LoVo (cell line): ENCODE results near the gene MACROD2.

Experiments
- DNase-seq: peaks from one replicate; pipeline ENCODE4 v3.0.0-alpha.2; 2016; ENCODE audit warnings: low spot score

The MACROD2 gene

DNA sequence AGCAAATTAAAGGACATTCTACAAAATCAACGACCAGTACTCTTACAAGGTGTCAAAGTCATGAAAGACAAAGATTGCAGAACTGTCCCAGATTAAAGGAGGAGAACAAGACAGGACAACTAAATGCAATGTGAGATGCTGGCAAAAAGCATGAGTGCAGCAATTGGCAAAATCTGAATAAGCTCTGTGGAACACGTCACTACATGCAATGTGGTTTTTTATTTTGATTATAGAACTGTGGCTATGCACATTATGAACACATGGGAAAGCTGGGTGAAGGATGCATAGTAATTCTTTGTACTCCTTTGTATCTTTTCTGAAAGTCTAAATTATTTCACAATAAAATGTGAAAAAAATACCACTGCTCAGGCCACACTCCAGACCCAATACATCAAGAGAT lies 2068.6 kb downstream of the MACROD2 start:
- DNase-seq, result no peak

DNA sequence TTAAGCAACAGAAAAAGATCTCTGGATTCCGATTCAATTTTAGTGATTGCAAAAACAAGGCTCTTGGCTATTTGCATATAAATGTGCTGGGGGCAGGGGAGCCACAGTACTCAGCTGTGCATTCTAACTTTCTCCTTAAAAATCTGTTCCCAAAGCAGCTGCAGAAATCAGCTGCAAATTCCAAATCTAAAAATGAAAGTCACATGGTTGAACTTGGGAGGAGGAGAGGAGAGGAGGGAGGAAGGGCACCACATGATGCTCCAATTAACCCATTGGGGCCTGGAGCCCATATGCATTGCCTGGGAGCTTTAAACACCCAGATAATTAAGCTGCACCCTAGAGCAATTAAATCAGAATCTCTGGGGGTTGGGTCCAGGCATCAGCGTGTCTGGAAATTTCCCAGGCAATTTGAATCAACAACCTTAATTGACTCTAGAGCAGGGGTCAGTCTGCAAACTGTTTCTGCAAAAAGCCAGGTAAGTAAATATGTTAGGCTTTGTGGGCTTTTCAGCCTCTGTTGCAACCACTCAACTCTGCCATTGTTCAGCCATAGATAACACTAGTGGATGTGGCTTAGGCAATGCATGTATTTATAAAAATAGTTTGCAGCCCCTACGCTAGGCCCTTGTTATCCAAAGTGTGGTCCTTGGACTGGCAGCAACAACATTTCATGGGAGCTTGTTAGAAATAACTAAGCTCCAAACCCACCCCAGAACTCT lies 2069.8 kb downstream of the MACROD2 start:
- no peak for DNase-seq

DNA sequence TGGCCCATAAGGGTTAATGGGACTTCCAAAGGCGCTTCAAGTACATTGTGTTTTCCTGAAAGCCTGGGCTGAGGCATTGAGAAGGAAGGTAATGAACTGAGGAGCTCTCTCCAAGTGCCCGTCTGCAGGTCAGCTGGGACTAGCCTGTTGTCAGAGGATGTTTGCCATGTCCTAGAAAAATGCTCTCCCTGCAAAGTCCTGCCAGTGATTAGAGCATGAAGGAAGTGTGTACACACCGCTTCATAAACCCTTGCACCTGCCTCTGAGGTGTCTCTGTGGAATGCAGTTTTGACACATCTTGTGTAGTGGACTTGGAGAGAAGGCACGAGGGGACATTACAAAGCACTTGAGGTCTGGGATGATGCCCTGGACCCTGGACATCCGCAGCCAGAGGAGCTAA lies 2071.3 kb downstream of the MACROD2 start:
- DNase-seq, result no peak

- no peak for DNase-seq
Observed at GRCh38 chr20:16069389-16070010, 2074.2 kb downstream of the MACROD2 start.

- no peak for DNase-seq
Observed at GRCh38 chr20:16072220-16072619, 2076.9 kb downstream of the MACROD2 start.

- DNase-seq, result no peak
Observed at GRCh38 chr20:16078172-16078898, 2083.0 kb downstream of the MACROD2 start.

DNA sequence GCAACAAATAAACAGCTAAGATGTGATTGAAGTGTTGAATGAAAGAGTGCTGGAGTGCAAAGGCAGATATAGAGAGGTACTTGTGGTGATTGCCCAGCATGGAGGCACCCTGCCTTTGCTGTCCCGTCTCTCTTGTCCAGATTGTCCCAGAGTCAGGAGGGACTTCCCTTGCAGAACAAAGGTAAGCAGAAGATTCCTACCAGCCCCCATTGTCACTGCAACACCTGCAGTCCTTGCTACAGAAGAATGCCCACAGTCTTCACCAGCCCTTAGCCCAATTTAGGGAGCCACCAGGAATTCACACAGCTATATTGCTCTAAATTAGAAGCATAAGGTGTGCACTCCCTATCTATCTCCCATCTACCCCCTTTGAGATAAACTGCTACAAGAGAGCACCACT lies 2086.1 kb downstream of the MACROD2 start:
- no peak for DNase-seq

DNA sequence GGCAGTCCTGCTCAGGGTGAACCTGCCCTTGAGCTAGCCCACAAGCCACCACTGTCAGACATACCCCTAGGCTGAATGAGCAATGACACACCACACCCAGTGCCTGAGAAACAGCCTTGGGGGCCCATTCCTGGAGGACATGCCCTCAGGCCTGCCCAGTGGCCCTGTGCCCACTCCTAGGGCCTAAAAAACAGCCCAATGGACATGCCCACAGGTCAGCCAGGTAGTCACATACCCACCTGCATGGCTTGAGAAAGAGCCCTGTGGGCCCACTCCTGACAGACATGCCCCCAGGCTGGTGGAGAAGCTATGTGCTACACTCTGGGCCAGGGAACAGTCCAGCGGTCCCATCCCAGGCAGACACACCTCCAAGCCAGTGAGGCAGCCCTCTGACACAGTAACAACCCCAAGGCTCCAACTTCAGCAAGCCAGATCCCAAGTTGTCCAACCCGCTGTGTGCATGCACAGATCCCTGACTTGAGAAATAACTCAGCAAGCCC lies 2086.8 kb downstream of the MACROD2 start:
- no peak for DNase-seq

DNA sequence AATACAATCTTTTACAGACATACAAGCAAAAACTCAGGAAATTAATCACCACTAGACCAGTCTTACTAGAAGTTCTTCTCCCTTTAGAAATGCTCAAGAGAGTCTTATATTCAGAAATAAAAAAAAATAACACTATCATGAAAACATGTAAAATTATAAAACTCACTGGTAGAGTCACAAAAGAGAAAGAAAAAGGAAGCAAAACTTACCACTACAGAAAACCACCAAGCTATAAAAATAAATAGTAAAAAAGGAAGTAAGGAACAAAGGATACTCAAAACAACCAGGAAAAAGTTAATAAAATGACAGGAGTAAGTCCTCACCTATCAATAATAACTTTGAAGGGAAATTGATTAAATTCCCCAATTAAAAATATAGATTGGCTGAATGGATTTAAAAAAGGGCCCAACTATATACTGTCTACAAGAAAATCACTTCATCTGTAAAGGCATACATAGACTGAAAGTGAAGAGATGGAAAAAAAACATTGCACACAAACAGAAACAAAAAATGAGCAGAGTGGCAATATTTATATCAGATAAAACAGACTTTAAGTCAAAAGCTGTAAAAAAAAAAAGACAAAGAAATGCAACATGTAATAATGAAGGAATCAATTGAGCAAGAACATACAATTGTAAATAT lies 2088.4 kb downstream of the MACROD2 start:
- no peak for DNase-seq

DNA sequence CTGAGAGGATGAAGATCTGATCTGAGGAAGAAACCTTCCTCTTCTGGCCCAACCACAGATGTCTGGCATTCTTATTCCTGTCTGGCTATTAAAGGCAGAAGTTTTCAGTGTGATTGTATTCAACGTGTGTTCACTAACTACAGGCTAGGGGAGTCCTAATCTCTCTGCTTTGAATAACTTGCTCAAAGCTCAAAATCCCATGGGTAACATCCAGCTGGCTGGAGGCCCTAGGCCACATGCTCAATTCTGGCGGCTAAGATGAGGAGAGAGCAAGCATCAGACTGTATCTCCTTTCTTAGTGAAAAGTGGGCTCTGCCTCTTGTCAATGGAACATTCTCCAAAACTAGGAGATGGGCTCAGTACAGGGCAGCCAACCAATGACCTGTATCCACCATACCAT lies 2099.9 kb downstream of the MACROD2 start:
- DNase-seq, result no peak

DNA sequence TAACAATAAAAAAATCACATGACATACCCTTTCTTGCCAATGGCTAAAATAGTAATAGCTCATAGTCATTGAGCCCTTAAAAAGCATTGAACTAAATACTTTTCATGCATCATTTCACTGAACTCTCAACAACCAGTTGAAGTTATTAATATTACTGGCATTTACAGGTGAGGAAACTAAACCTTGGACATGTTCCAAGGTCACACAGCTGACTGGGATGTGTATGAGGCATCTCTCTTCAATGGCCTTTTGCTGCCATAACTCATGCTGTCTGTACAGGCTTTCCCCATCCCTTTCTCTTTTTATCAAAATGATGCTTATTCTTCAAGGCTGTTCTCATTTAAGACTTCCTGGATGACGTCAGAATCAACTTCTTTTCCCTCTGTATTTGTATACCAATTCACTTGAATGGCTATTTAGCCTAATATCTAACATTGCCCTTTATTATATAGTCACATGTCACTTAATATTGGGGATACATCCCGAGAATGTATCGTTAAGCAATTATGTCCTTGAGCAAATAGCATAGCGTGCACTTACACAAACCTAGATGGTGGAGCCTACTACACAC lies 2101.5 kb downstream of the MACROD2 start:
- no peak for DNase-seq

- DNase-seq, result no peak
Observed at GRCh38 chr20:16097788-16098187, 2102.5 kb downstream of the MACROD2 start.

- DNase-seq, result peak; percentile 8
Observed at GRCh38 chr20:16098890-16099639, 2103.7 kb downstream of the MACROD2 start.

DNA sequence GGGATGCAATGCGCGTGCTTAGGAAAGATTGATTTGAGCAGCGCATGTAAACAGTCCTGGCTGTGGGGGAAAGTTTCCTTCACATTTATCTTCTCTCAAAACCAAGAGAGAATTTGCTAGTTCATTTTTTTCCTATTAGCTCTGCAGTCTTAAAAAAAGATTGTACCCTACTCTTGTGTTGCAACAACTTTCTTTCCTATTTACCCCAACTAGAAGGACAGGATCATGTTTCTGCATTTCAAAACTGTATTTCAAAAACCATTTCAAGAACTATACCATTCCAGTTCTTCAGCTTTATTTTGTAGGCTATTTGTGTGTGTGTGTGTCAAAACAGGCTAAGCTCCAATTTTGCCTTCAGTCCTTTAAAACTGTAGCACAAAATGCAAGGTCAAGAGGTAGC lies 2104.8 kb downstream of the MACROD2 start:
- no peak for DNase-seq

GRCh38 chr20:16100767-16101166 lies 2105.5 kb downstream of the MACROD2 start:
- no peak for DNase-seq
